ENCODE results near the gene PLXNA2.

The PLXNA2 gene

DNA sequence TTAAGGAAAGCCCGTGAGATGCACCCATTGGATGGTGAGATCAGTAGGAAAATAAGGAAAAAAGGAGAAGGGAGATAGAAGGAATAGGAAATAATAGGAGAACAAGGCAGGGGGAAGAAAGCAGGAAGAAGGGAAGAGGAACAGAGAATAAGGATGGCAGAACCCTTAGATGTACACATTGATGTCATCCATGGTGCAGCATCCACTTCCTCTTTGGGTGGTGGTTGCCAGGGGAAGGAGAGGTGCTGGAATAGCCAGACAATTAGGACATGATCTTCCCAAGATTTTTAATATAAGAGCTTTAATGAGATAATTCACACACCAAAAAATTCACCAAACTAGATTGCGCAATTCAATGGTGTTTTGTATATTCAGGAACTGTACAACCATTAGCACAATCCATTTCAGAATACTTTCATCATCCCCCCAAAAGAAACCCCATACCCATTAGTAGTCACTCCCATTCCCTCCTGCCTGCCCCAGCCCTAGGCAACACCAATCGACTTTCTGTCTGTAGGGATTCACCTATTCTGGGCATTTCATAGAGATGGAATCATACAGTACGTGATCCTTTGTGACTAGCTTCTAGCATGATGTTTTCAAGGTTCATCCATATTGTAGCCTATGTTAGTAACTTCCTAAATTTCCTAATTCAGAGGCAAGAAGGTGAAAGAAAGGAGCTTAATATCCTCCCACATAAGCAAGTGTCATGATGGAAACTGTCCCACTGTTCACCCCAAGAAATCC, 121.4 kb downstream of the PLXNA2 start:
- no peak overlapping the region for H3K4me2 ChIP-seq (ENCODE audit: low read length)
- no peak for TF ChIP-seq EZH2phosphoT487 (IDR thresholded peaks at IDR 0.05; ENCODE audit: low read depth)
- TF ChIP-seq, protein P1, sequence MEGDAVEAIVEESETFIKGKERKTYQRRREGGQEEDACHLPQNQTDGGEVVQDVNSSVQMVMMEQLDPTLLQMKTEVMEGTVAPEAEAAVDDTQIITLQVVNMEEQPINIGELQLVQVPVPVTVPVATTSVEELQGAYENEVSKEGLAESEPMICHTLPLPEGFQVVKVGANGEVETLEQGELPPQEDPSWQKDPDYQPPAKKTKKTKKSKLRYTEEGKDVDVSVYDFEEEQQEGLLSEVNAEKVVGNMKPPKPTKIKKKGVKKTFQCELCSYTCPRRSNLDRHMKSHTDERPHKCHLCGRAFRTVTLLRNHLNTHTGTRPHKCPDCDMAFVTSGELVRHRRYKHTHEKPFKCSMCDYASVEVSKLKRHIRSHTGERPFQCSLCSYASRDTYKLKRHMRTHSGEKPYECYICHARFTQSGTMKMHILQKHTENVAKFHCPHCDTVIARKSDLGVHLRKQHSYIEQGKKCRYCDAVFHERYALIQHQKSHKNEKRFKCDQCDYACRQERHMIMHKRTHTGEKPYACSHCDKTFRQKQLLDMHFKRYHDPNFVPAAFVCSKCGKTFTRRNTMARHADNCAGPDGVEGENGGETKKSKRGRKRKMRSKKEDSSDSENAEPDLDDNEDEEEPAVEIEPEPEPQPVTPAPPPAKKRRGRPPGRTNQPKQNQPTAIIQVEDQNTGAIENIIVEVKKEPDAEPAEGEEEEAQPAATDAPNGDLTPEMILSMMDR (IDR thresholded peaks at IDR 0.05; ENCODE audit: low read depth, low read length), result no peak
- H3K27me3 ChIP-seq (ENCODE audit: low read depth, low read length), result no peaks in the 10 kb centered on the region
- no peaks in the 10 kb centered on the region for H4K20me1 ChIP-seq (ENCODE audit: insufficient read depth, low read length)
- no peaks in the 10 kb centered on the region for H3K79me2 ChIP-seq (ENCODE audit: low read length)
- H3K4me1 ChIP-seq (ENCODE audit: low read length), result no peaks in the 10 kb centered on the region
- H3K9me3 ChIP-seq (ENCODE audit: insufficient read depth, low read length), result no peaks in the 10 kb centered on the region
- no peak overlapping the region for H3K4me3 ChIP-seq (ENCODE audit: low read length)
- H2AFZ ChIP-seq (ENCODE audit: low read depth, low read length), result no peak overlapping the region
- no peak overlapping the region for H3K27ac ChIP-seq (ENCODE audit: low read length)
- H3K9ac ChIP-seq (ENCODE audit: low read length), result no peak overlapping the region
- H3K36me3 ChIP-seq (replicated peaks; ENCODE audit: low read depth, low read length), result no peaks in the 10 kb centered on the region

DNA sequence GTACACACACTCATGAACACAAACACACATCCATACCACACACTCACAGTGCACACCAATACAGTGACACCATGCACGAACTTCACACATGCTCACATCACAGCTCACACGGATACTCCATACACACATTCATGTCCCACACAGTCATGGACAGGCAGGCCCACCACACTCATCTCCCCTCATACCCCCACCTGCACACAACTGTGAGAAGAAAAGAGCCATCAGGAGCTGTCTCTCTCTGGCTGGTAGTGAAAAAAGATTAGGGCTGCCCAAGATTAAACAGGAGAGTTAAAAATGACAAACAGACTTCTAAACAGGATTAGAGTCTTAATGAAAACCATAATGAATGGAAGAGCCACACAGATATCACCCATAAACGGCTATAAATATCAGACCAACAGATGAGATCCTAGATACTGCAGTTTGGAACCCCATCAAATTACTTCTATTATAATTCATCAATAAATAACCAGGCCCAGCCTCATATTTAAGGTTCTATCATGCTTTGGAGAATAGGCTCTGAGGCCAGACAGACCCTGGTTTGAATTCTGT, 122.3 kb downstream of the PLXNA2 start:
- H2AFZ ChIP-seq (ENCODE audit: low read depth, low read length), result no peak overlapping the region
- no peaks in the 10 kb centered on the region for H3K27me3 ChIP-seq (ENCODE audit: low read depth, low read length)
- no peak overlapping the region for H3K4me3 ChIP-seq (ENCODE audit: low read length)
- H3K79me2 ChIP-seq (ENCODE audit: low read length), result no peaks in the 10 kb centered on the region
- H4K20me1 ChIP-seq (ENCODE audit: insufficient read depth, low read length), result no peaks in the 10 kb centered on the region
- no peak overlapping the region for H3K4me2 ChIP-seq (ENCODE audit: low read length)
- H3K9me3 ChIP-seq (ENCODE audit: insufficient read depth, low read length), result no peaks in the 10 kb centered on the region
- TF ChIP-seq EZH2phosphoT487 (IDR thresholded peaks at IDR 0.05; ENCODE audit: low read depth), result no peak
- TF ChIP-seq, protein P1 (IDR thresholded peaks at IDR 0.05; ENCODE audit: low read depth, low read length), result no peak
- H3K27ac ChIP-seq (ENCODE audit: low read length), result no peak overlapping the region
- H3K9ac ChIP-seq (ENCODE audit: low read length), result no peak overlapping the region
- no peaks in the 10 kb centered on the region for H3K36me3 ChIP-seq (replicated peaks; ENCODE audit: low read depth, low read length)
- no peaks in the 10 kb centered on the region for H3K4me1 ChIP-seq (ENCODE audit: low read length)

DNA sequence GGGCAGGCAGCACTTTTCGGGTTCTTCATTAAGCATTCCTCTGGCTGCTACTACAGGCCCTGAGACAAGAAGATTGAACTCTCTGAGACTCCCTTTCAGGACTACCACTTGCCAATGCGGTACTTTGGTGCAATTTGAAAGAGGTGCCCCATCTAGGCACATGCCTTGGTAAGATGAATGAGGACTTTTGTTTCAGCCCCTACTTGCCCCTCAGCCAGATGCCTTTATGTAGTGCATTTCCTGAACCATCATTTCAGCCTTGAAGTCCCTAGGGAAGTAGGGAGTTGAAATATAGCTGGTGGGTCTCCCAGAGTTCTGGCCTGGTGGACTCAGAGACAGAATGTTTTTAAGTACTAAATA, 123.8 kb downstream of the PLXNA2 start:
- Histone ChIP-seq H3K4me2 (ENCODE audit: low read length) (no peak overlapping the region), H3K9me3 (ENCODE audit: insufficient read depth, low read length) (no peaks in the 10 kb centered on the region), H3K4me3 (ENCODE audit: low read length) (no peak overlapping the region), H3K27me3 (ENCODE audit: low read depth, low read length) (no peaks in the 10 kb centered on the region), H3K4me1 (ENCODE audit: low read length) (no peaks in the 10 kb centered on the region), H2AFZ (ENCODE audit: low read depth, low read length) (no peak overlapping the region), H4K20me1 (ENCODE audit: insufficient read depth, low read length) (no peaks in the 10 kb centered on the region), H3K36me3 (replicated peaks; ENCODE audit: low read depth, low read length) (no peaks in the 10 kb centered on the region), H3K9ac (ENCODE audit: low read length) (no peak overlapping the region), H3K79me2 (ENCODE audit: low read length) (no peaks in the 10 kb centered on the region), H3K27ac (ENCODE audit: low read length) (no peak overlapping the region)
- TF ChIP-seq EZH2phosphoT487 (IDR thresholded peaks at IDR 0.05; ENCODE audit: low read depth), result no peak
- TF ChIP-seq, protein P1 (IDR thresholded peaks at IDR 0.05; ENCODE audit: low read depth, low read length), result no peak

DNA sequence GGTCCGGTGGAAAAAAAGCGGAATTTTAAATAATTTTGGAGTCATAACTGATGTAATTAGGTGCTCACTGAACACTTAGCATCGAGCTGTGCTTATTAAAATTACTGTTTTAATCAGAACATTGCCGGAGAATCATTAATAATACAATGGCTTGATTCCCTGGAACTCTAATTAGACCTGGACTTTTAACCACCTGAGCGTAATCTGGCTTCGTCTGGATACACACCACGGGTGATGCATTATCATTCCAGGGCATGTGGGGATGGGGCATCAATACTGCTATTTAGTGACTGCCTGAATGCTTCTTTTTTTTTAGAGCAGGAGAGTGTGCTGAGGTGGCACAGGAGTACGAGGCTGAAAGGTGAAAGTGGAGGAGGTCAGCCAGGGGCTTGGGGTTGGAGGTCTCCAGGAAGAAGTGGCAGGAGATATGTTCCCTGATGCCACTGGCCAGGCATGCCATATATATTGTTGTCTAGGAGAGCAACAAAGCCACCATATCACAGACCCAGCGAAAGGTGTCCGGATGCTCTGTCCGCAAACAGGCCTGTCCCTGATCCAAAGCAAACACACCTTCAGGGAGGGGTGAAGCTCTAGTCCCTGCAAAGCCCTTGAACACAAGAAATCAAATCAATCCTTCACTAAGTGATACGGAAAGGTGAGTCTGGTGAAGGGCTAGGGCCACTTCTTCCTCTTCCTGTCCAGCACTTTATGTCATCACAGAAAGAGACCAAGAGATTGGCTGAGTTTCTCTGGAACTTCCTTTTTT, 125.2 kb downstream of the PLXNA2 start:
- Histone ChIP-seq H3K27ac (ENCODE audit: low read length) (no peak overlapping the region), H3K4me1 (ENCODE audit: low read length) (no peaks in the 10 kb centered on the region), H3K9ac (ENCODE audit: low read length) (no peak overlapping the region), H3K4me2 (ENCODE audit: low read length) (no peak overlapping the region), H4K20me1 (ENCODE audit: insufficient read depth, low read length) (no peaks in the 10 kb centered on the region), H2AFZ (ENCODE audit: low read depth, low read length) (no peak overlapping the region), H3K9me3 (ENCODE audit: insufficient read depth, low read length) (no peaks in the 10 kb centered on the region), H3K36me3 (replicated peaks; ENCODE audit: low read depth, low read length) (no peaks in the 10 kb centered on the region), H3K4me3 (ENCODE audit: low read length) (no peak overlapping the region), H3K79me2 (ENCODE audit: low read length) (no peaks in the 10 kb centered on the region), H3K27me3 (ENCODE audit: low read depth, low read length) (no peaks in the 10 kb centered on the region)
- TF ChIP-seq, protein P1 (IDR thresholded peaks at IDR 0.05; ENCODE audit: low read depth, low read length), result no peak
